ENCODE data around the gene RAB40B.

The RAB40B gene

GRCh38 chr17:82667668-82668000 lies 30.9 kb downstream of the RAB40B start:
- H3K4me3 ChIP-seq (ENCODE audit: low read depth, low read length): no peak overlapping the region
- TF ChIP-seq ZNF341 (tag by site-specific recombination; IDR thresholded peaks at IDR 0.05; ENCODE audit: low read depth) (no peak), ZNF26 (tag by site-specific recombination; IDR thresholded peaks at IDR 0.05) (no peak), ZNF639 (tag by site-specific recombination; IDR thresholded peaks at IDR 0.05) (no peak), KLF8 (tag by site-specific recombination; IDR thresholded peaks at IDR 0.05) (no peak), MYNN (tag by site-specific recombination; IDR thresholded peaks at IDR 0.05; ENCODE audit: borderline replicate concordance) (no peak), REST (tag by site-specific recombination; IDR thresholded peaks at IDR 0.05) (no peak), CTCF (tag by site-specific recombination; IDR thresholded peaks at IDR 0.05) (no peak), ZNF510 (tag by site-specific recombination; IDR thresholded peaks at IDR 0.05; ENCODE audit: insufficient replicate concordance) (no peak), ZNF677 (tag by site-specific recombination; IDR thresholded peaks at IDR 0.05) (no peak), GLIS2 (tag by site-specific recombination; IDR thresholded peaks at IDR 0.05) (no peak), REPIN1 (tag by site-specific recombination; IDR thresholded peaks at IDR 0.05; ENCODE audit: low read depth) (no peak), ZNF830 (tag by site-specific recombination; IDR thresholded peaks at IDR 0.05; ENCODE audit: low read depth) (no peak), ZNF174 (tag by site-specific recombination; IDR thresholded peaks at IDR 0.05) (no peak), ZNF280C (tag by site-specific recombination; IDR thresholded peaks at IDR 0.05) (no peak)
- no peaks in the 10 kb centered on the region for H3K9me3 ChIP-seq (ENCODE audit: control insufficient read depth, insufficient read depth, low read depth, low read length)
- H3K27ac ChIP-seq (ENCODE audit: extremely low read depth, low read depth, low read length): no peak overlapping the region
- CTCF ChIA-PET: interaction anchor here (0.6 to 1.4 kb wide), 3 partner anchors 88 to 98 kb away, joined by 3 to 7 read pairs (median 3); no protein-coding TSS in a partner anchor
- H3K36me3 ChIP-seq (ENCODE audit: control insufficient read depth in 2 of 2, insufficient read depth in 1 of 2, low read length in 2 of 2): no peaks in the 10 kb centered on the region
- POLR2A ChIA-PET: no interaction called here
- no peaks in the 10 kb centered on the region for H3K4me1 ChIP-seq (ENCODE audit: control insufficient read depth, insufficient read depth, low read length)
